H1 (cell line): Measurements from ENCODE around the gene VWA3B.

Source experiments
- ATF2 ChIP-seq: IDR thresholded peaks from 2 replicates; pipeline ENCODE4 v1.6.1; 2012; ENCODE audit warnings: low read length, inconsistent platforms
- CEBPB ChIP-seq: IDR thresholded peaks from 2 replicates; pipeline ENCODE4 v1.6.1; 2012; ENCODE audit warnings: low read depth, low read length
- CTCF ChIP-seq, 3 experiments: IDR thresholded peaks; 1 replicate in 2 of 3; 2 replicates in 1 of 3; pipeline versions ENCODE4 v1.5.1 to v1.6.1; 2011; ENCODE audit warnings: low read length in 3 of 3, mild to moderate bottlenecking in 3 of 3, inconsistent platforms in 2 of 3, low read depth in 1 of 3, moderate library complexity in 1 of 3; ENCODE audit not compliant: insufficient read depth in 1 of 3; ENCODE audit errors: control extremely low read depth in 1 of 3
- GTF2F1 ChIP-seq: IDR thresholded peaks from 2 replicates; pipeline ENCODE4 v1.6.1; 2012; ENCODE audit warnings: low read depth, low read length, improper control_type of control experiment, borderline replicate concordance
- JUND ChIP-seq: IDR thresholded peaks from 2 replicates; pipeline ENCODE4 v1.6.1; 2011; ENCODE audit warnings: mild to moderate bottlenecking, improper control_type of control experiment, low read length
- POLR2AphosphoS5 ChIP-seq: IDR thresholded peaks from 2 replicates; pipeline ENCODE4 v1.6.1; 2011; ENCODE audit warnings: low read depth, low read length
- SP1 ChIP-seq: IDR thresholded peaks from 2 replicates; pipeline ENCODE4 v1.6.1; 2011; ENCODE audit warnings: low read depth, low read length
- SP2 ChIP-seq: IDR thresholded peaks from 2 replicates; pipeline ENCODE4 v1.6.1; 2012; ENCODE audit warnings: mild to moderate bottlenecking, low read length, inconsistent platforms
- SUZ12 ChIP-seq: fragments of 200-600 bp; sonication (generic); IDR thresholded peaks from 2 replicates; pipeline ENCODE4 v1.6.1; 2012; ENCODE audit warnings: mild to moderate bottlenecking, inconsistent platforms, low read length, moderate library complexity, mixed read lengths
- ZNF274 ChIP-seq: IDR thresholded peaks from 2 replicates; pipeline ENCODE4 v1.7.0; 2012; ENCODE audit warnings: low read length, borderline replicate concordance; ENCODE audit errors: extremely low read depth

- TF ChIP-seq GTF2F1 (no peak), ZNF274 (no peak), POLR2AphosphoS5 (no peak), CTCF (IDR thresholded peaks at IDR 0.05; ENCODE audit: control extremely low read depth in 1 of 3, insufficient read depth in 1 of 3, low read depth in 1 of 3, low read length in 3 of 3) (no peak), CEBPB (no peak), SP2 (no peak), ATF2 (no peak), SP1 (no peak), JUND (no peak), SUZ12 (no peak)
These were observed 34.2 kb downstream of the VWA3B start for GRCh38 chr2:98121149-98121548.
